HG03521 (cell line): ENCODE measurements around the gene CLPTM1.
"Not testable (repeated sequence)": the region's sequence is repeated elsewhere in the genome, so short reads cannot be mapped to it uniquely, and the experiment has no call there.

Experiments
- ATAC-seq: cut with Tn5 transposase; IDR thresholded peaks from one replicate; pipeline ENCODE4 v1.9.1; 2021; ENCODE audit warnings: mild to moderate bottlenecking, moderate library complexity; ENCODE audit not compliant: unreplicated experiment

The CLPTM1 gene

GRCh38 chr19:44954649-44955504 lies at the start of gene CLPTM1:
TSS of gene CLPTM1 (plus strand) at chr19:44955380. CDS start at chr19:44955396, 16 bp downstream.
- peak; percentile 77 for ATAC-seq

DNA sequence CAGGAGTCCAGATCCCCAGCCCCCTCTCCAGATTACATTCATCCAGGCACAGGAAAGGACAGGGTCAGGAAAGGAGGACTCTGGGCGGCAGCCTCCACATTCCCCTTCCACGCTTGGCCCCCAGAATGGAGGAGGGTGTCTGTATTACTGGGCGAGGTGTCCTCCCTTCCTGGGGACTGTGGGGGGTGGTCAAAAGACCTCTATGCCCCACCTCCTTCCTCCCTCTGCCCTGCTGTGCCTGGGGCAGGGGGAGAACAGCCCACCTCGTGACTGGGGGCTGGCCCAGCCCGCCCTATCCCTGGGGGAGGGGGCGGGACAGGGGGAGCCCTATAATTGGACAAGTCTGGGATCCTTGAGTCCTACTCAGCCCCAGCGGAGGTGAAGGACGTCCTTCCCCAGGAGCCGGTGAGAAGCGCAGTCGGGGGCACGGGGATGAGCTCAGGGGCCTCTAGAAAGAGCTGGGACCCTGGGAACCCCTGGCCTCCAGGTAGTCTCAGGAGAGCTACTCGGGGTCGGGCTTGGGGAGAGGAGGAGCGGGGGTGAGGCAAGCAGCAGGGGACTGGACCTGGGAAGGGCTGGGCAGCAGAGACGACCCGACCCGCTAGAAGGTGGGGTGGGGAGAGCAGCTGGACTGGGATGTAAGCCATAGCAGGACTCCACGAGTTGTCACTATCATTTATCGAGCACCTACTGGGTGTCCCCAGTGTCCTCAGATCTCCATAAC lies 49.6 kb upstream of the CLPTM1 start, which contains the start of gene APOE:
APOE (plus strand) TSS at position 360 of the 724 bp plus-strand sequence. CDS start 829 bp downstream, outside the sequence.
- no peak for ATAC-seq

DNA sequence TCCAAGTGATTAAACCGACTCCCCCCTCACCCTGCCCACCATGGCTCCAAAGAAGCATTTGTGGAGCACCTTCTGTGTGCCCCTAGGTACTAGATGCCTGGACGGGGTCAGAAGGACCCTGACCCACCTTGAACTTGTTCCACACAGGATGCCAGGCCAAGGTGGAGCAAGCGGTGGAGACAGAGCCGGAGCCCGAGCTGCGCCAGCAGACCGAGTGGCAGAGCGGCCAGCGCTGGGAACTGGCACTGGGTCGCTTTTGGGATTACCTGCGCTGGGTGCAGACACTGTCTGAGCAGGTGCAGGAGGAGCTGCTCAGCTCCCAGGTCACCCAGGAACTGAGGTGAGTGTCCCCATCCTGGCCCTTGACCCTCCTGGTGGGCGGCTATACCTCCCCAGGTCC lies 47.6 kb upstream of the CLPTM1 start:
- ATAC-seq: no peak

DNA sequence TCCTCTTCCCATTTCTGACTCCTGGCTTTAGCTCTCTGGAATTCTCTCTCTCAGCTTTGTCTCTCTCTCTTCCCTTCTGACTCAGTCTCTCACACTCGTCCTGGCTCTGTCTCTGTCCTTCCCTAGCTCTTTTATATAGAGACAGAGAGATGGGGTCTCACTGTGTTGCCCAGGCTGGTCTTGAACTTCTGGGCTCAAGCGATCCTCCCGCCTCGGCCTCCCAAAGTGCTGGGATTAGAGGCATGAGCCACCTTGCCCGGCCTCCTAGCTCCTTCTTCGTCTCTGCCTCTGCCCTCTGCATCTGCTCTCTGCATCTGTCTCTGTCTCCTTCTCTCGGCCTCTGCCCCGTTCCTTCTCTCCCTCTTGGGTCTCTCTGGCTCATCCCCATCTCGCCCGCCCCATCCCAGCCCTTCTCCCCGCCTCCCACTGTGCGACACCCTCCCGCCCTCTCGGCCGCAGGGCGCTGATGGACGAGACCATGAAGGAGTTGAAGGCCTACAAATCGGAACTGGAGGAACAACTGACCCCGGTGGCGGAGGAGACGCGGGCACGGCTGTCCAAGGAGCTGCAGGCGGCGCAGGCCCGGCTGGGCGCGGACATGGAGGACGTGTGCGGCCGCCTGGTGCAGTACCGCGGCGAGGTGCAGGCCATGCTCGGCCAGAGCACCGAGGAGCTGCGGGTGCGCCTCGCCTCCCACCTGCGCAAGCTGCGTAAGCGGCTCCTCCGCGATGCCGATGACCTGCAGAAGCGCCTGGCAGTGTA lies 46.9 kb upstream of the CLPTM1 start:
- ATAC-seq: no peak

DNA sequence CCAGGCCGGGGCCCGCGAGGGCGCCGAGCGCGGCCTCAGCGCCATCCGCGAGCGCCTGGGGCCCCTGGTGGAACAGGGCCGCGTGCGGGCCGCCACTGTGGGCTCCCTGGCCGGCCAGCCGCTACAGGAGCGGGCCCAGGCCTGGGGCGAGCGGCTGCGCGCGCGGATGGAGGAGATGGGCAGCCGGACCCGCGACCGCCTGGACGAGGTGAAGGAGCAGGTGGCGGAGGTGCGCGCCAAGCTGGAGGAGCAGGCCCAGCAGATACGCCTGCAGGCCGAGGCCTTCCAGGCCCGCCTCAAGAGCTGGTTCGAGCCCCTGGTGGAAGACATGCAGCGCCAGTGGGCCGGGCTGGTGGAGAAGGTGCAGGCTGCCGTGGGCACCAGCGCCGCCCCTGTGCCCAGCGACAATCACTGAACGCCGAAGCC lies 46.3 kb upstream of the CLPTM1 start:
- no peak for ATAC-seq

DNA sequence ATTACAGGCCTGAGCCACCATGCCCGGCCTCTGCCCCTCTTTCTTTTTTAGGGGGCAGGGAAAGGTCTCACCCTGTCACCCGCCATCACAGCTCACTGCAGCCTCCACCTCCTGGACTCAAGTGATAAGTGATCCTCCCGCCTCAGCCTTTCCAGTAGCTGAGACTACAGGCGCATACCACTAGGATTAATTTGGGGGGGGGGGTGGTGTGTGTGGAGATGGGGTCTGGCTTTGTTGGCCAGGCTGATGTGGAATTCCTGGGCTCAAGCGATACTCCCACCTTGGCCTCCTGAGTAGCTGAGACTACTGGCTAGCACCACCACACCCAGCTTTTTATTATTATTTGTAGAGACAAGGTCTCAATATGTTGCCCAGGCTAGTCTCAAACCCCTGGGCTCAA lies 45.4 kb upstream of the CLPTM1 start:
- no peak for ATAC-seq

DNA sequence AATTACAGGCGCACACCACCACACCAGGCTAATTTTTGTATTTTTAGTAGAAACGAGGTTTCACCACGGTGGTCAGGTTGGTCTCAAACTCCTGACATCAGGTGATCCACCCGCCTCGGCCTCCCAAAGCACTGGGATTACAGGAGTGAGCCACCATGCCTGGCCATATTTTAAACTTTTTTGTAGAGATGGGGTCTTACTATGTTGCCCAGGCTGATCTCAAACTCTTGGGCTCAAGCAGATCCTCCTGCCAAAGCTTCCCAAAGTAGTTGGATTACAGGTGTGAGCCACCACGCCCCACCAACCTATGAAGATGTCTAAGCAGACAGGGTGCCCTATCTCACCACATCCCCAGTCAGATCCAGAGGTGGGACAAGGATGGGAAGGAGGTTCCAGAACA lies 43.3 kb upstream of the CLPTM1 start:
- not testable (repeated sequence) for ATAC-seq

DNA sequence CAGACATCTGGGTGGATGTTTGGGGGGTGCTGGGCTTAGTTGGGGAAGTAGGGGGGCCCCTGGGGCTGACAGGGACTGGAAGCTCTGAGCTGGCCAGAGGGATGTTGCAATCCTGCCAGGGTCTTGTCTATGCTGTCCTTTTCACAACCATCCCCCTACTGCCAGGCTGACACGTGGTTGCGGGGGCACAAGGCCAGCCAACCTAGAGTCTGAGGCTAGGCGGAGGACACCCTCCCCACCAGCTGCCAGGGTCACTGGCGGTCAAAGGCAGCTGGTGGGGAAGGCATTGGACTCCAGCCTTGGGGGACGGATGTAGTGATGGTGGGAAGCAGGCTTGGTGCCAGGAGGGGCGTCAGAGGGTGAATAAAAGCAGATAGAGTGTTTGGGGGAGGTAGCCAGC lies 42.3 kb upstream of the CLPTM1 start:
- no peak for ATAC-seq

GRCh38 chr19:44913512-44914432 lies 41.4 kb upstream of the CLPTM1 start:
- not testable (repeated sequence) for ATAC-seq

DNA sequence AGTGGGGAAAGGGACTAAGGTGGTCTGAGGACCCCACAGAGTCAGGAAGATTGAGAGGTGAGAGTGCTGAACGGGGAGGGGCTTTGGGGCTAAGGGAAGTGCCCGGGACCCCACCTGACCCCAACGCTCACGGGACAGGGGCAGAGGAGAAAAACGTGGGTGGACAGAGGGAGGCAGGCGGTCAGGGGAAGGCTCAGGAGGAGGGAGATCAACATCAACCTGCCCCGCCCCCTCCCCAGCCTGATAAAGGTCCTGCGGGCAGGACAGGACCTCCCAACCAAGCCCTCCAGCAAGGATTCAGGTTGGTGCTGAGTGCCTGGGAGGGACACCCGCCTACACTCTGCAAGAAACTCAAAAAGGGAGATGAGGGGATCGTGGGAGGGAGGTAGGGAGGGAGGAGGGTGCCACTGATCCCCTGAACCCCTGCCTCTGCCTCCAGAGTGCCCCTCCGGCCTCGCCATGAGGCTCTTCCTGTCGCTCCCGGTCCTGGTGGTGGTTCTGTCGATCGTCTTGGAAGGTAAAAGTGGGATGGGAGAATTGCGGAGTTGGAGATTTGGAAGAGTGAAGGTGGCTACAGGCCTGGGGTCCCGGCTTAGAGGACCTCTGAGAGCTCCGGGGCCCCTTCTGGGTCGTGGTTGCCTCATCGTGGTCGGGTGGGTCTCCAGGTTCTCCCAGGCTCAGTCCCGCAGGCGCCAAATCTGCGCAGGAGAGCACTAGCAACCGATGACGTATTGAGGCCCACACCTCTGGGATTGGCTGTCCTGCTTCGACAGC lies 40.6 kb upstream of the CLPTM1 start, which contains the start of gene APOC1:
APOC1 (plus strand) TSS at position 176 of the 774 bp plus-strand sequence; CDS start at position 460, 284 bp downstream.
- ATAC-seq: peak; percentile 85

GRCh38 chr19:44924243-44924725 lies 30.9 kb upstream of the CLPTM1 start:
- no peak for ATAC-seq

- no peak for ATAC-seq
These were observed 29.9 kb upstream of the CLPTM1 start for GRCh38 chr19:44925114-44925891.

- ATAC-seq: not testable (repeated sequence)
These were observed 28.7 kb upstream of the CLPTM1 start for GRCh38 chr19:44926245-44927077.

DNA sequence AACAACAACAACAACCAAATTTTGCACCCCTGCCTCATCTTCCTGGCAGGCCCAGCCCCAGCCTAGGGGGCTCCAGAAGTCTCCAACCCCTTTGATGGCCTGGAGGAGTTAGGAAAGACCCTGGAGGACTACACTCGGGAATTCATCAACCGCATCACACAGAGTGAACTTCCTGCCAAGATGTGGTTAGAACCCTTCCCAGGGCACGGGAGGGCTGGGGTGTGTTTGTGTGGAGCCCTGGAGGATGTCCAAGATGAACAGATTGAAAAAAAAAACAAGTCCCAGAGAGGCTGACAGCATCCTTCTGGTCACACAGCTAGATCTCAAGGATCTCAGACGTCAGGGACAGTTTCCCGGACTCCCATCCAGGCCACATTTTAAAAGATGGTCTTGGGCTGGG lies 27.4 kb upstream of the CLPTM1 start:
- ATAC-seq: no peak

- ATAC-seq: no peak
These were observed 25.1 kb upstream of the CLPTM1 start for GRCh38 chr19:44930088-44930487.

- no peak for ATAC-seq
These were observed 23.6 kb upstream of the CLPTM1 start for GRCh38 chr19:44931541-44931940.

DNA sequence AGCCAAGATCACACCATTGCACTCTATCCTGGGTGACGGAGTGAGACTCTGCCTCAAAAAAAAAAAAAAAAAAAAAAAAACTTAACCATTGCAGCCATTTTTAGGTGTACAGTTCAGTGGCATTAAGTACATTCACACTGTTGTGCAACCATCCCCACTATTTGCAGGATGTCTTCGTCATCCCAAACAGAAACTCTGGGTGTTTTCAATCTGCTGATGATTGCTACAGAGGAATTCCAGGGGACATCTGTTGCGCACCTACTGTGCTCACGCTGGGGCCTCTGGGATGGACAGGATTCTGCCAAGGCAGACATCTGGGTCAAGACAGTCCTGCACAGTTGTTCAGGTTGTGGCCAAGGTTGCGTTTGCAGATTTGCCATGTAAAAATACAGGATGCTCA lies 15.5 kb upstream of the CLPTM1 start:
- ATAC-seq: no peak
